ENCODE results near the gene SLC25A27.

SLC25A27 gene

DNA sequence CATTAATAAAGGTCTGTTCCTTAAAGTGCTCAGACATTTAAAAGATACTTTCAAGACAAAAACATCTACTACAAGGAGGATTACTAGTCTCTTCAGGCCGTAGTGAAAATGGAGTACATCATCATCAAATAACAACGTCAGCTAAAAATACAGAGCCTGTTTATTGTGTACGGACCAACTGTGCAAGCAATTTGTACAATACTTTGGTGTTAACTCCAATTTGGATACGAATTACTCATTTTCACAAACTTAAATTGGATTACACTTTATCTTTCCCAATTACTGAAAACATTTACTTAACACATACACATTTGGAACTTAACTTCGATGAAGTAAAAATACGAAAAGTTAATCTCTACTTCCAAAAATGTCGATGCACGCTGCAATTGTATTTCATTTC, 959 bp upstream of the SLC25A27 start:
- no peak for DNase-seq (ENCODE audit: low spot score)

- no peak for DNase-seq (ENCODE audit: low spot score)
Measured at GRCh38 chr6:46652232-46652602, 558 bp upstream of the SLC25A27 start.

DNA sequence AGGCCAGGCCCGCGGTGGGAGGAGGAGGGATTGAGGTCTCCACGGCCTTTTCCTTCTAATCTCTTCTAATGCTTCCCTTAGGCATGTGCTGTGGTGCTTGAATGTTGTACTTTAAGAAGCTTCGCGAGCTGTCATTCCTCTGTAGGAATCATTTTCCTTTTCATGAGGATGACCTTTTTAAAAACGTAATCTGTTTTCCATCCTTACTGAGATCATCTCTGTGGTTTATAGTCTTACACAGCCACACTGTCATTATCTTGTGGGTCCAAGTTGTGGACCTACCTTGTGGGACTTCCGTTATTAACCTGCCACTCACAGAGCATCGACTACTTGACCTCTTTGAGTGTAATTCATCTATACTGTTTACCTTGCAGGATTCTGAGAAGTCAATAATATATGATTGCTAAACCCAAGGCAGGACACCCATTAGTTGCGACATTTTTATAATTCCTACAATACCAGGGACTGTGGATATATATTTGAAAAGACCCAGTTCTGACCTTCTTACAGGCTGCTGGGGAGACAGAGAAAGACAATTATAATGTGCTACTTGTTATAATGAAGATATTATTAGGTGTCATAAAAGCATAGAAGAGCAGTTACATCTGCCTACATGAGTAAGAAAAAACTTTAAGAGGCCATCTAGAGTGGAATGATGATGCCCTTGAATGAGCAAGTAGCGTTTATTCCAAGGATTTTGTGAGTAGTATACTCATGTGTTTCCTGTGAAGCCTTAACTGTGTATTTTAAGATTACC, 842 bp downstream of the SLC25A27 start:
- DNase-seq (ENCODE audit: low spot score): no peak

DNA sequence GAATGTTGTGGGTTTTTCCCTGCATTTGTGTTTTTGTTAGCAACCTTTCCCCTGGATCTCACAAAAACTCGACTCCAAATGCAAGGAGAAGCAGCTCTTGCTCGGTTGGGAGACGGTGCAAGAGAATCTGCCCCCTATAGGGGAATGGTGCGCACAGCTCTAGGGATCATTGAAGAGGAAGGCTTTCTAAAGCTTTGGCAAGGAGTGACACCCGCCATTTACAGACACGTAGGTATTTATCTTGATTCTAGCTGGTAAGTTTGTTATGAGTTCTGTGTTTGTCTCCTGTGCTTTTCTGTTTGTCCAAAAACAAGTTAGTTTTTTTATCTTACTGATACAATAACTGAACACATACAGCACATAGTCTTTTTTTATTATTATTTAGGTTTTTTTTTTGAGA, 3.0 kb downstream of the SLC25A27 start:
- no peak for DNase-seq (ENCODE audit: low spot score)

DNA sequence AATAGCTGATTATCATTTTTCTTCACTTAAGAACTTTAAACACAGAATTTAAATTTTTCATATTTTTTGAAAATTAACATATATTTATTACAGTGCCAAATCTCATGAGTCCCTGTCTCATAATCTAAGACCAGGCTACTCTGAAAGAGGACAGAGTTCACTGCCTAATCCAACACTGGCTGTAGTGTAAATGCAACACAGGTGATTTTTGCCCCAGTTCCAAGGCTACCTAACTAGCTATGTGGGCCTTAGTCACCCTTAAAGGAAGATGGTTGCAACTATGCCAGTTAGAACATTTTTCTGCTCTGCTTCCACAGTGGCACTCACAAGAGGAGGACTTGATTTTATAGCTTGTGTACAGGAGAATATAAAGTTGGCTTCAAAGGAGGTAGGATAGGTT, 4.9 kb downstream of the SLC25A27 start:
- no peak for DNase-seq (ENCODE audit: low spot score)

DNA sequence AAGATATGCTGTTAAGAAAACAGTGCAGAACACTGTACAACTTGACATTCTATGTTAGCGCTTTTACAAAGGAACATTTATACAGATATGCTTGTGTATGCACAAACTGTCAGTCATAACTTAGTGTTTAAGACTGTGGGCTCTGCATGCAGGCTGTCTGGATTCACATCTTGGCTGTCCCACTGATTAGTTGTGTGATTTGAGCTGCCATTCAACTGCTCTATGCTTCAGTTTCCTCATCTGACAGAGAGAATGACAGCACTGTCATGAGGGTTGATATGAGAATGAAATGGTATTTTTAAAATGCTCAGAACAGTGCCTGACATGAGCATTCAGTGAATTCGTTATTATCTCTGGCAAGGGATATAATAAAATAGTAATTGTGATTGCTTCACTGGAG, 8.7 kb downstream of the SLC25A27 start:
- DNase-seq (ENCODE audit: low spot score): no peak

GRCh38 chr6:46667377-46667776, 14.6 kb downstream of the SLC25A27 start:
- no peak for DNase-seq (ENCODE audit: low spot score)

DNA sequence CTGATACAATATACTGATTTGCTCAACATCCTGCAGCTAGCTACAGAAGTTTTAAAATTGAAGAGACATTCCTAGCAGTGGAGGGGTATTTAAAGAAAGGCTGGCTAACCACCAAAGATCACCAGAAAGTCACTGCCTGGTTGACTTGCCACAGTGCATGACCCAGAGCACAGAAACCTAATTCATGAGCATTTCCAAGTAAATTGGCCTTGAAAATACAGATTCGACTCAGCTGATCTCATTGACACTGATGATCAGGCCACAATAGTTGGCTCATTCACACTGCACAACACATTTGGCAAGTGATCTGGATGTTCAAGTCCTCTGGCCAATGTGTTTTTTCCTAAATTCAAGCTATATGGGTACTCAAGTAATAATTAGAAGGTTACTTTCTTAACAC, 21.6 kb downstream of the SLC25A27 start:
- DNase-seq (ENCODE audit: low spot score): no peak

- no peak for DNase-seq (ENCODE audit: low spot score)
Measured at GRCh38 chr6:46676604-46677313, 24.0 kb downstream of the SLC25A27 start.

DNA sequence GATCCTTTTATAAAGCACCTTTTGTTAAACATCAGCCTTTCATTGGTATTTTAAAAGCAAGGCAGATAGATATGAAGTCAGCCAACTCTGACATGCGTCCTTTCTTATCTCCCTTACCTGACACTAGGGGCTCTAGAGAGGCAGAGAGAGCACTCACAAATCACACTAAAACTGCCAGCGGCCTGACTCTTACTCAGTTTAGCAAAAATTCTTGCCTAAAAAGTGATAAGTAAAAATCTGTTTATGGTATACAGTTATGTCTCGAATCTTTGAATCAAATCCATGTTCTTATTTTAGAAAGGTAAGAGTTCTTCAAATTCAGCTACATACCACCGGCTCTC, 24.5 kb downstream of the SLC25A27 start:
- peak; percentile 67 for DNase-seq (ENCODE audit: low spot score)

DNA sequence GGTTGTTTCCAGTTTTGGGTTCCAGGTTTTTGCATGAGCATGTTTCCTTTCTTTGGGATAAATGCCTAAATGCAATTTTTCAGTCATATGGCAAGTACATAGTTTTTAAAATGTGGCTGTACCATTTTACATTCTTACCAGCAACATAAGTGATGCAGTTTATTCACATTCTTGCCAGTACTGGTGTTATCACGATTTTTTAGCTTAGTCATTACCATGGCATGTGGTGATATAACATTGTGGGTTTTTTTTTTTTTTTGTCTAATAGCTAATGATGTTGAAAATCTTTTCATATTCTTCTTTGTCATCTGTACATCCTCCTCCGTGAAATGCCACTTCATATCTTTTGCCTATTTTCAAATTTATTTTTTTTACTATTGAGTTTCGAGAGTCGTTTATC, 32.0 kb downstream of the SLC25A27 start:
- DNase-seq (ENCODE audit: low spot score): no peak

DNA sequence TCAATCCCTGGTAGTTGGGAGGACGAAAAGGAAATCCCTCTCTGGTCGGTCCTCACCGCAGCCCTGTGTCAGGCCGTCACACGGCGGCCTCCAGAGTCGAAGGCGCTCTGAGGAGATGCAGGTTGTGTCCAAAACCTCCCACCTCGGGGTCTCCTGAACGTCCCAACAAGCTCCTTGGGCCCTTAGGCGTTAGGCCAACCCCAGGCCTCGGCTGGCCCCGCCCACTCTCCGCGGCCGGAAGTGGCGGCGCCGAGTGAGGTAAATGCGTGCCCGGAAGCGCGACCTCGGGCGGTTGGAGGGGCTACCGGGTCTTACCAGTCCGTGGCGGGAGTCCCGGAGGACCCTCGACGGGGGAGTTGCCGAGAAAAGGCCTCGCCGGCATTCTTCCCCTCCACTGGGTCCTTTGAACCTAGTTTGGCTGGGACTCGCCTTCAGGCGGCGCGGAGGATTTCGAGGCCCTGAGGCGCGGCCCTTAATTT, 34.9 kb downstream of the SLC25A27 start, which contains the start of gene TDRD6:
Gene TDRD6 (plus strand): TSS at position 267 of the 479 bp plus-strand sequence. CDS start 244 bp downstream, outside the sequence.
- DNase-seq (ENCODE audit: low spot score): no peak

DNA sequence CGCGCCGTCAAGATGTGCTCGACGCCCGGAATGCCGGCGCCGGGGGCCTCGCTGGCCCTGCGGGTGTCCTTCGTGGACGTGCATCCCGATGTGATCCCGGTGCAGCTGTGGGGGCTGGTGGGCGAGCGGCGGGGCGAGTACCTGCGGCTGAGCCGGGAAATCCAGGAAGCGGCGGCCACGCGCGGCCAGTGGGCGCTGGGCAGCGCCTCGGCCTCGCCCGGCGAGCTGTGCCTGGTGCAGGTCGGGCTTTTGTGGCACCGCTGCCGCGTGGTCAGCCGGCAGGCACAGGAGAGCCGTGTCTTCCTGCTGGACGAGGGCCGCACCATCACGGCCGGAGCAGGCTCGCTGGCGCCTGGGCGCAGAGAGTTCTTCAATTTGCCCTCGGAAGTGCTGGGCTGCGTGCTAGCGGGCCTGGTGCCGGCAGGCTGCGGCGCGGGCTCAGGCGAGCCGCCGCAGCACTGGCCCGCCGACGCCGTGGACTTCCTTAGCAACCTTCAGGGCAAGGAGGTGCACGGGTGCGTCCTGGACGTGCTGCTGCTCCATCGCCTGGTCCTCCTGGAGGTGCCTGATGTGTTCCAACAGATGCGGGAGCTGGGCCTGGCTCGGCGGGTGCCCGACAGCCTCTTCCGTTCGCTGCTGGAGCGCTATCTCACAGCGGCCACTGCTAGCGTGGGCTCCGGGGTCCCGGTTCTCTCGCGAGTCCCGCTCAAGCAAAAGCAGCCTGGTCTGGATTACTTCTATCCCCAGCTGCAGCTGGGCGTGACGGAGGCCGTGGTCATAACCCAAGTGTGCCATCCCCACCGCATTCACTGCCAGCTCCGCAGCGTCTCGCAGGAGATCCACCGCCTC, 35.6 kb downstream of the SLC25A27 start:
- no peak for DNase-seq (ENCODE audit: low spot score)

DNA sequence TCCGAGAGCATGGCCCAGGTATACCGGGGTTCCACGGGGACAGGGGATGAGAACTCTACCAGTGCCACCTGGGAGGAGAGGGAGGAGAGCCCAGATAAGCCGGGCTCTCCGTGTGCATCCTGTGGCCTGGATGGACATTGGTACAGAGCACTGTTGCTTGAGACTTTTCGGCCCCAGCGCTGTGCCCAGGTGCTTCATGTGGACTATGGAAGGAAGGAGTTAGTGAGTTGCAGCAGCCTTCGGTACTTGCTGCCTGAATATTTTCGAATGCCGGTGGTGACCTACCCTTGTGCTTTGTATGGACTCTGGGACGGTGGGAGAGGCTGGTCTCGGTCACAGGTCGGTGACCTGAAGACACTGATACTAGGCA, 36.2 kb downstream of the SLC25A27 start:
- DNase-seq (ENCODE audit: low spot score): no peak

GRCh38 chr6:46689657-46690056, 36.9 kb downstream of the SLC25A27 start:
- DNase-seq (ENCODE audit: low spot score): no peak

DNA sequence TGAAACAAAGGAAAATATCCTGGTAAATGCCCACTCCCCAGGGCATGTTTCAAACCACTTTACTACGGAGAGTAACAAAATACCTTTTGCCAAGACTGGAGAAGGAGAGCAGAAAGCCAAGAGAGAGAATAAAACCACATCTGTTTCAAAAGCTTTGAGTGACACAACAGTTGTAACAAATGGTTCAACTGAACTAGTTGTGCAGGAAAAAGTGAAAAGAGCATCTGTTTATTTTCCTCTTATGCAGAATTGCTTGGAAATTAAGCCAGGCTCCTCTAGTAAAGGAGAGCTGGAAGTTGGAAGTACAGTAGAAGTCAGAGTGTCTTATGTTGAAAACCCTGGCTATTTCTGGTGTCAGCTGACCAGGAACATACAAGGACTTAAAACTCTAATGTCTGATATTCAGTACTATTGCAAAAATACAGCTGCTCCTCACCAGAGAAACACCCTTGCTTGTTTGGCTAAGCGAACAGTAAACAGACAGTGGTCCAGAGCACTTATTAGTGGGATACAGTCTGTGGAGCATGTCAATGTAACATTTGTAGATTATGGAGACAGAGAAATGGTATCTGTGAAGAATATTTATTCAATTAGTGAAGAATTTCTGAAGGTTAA, 37.5 kb downstream of the SLC25A27 start:
- DNase-seq (ENCODE audit: low spot score): no peak

DNA sequence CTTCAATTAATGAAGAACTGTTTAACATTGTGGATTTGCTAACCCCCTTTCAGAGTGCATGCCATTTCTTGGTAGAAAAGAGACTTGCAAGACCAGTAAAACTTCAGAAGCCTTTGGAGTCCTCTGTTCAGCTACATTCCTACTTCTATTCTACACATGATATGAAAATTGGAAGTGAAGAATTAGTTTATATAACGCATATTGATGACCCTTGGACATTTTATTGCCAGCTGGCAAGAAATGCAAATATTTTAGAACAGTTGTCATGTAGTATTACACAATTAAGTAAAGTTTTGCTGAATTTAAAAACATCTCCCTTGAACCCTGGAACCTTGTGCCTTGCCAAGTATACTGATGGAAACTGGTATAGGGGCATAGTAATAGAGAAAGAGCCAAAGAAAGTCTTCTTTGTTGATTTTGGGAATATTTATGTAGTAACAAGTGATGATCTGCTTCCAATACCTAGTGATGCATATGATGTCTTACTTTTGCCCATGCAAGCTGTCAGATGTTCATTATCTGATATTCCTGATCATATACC, 38.2 kb downstream of the SLC25A27 start:
- no peak for DNase-seq (ENCODE audit: low spot score)

GRCh38 chr6:46699970-46700369, 47.2 kb downstream of the SLC25A27 start:
- no peak for DNase-seq (ENCODE audit: low spot score)

GRCh38 chr6:46704562-46704961, 51.8 kb downstream of the SLC25A27 start:
- DNase-seq (ENCODE audit: low spot score): peak; percentile 42

- no peak for DNase-seq (ENCODE audit: low spot score)
Measured at GRCh38 chr6:46706464-46706863, 53.7 kb downstream of the SLC25A27 start.

- DNase-seq (ENCODE audit: low spot score): no peak
Measured at GRCh38 chr6:46711491-46711890, 58.7 kb downstream of the SLC25A27 start.

DNA sequence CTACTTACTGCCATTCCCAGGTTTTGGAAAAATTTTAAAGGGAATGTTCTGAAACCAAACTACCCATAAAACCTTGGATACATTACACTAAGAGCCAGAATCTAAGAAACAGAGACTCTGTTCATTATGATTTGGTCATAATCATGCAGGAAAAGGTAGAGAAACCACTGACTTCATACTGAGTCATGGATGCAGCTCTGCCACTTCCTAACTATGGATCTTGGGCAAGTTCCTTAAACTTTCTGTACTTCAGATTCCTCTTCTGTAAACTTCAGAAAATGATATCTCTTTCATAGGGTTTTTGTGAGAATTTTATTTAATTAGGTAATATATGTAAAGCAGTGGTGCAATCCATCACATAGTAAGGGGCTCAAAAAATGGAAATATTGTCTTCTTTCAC, 62.4 kb downstream of the SLC25A27 start:
- no peak for DNase-seq (ENCODE audit: low spot score)
